H1 (cell line): Measurements from ENCODE around the gene DNAH8. TPM values are rescaled to one million over a fixed set of nuclear protein-coding genes. Genes with fewer than 3 reads are reported as not detected.

ENCODE experiments used
- polyA plus RNA-seq, 7 experiments: library from polyadenylated mRNA; depleted of rRNA in 3 of 7; stranded (reverse) in 5 of 7; unstranded in 2 of 7; fragments of >200 nt in 5 of 7; fragments of 200-250 nt in 2 of 7; gene quantifications; 1 replicate in 5 of 7; 2 replicates in 1 of 7; 4 replicates in 1 of 7; pipeline versions ENCODE4 v1.2.1 to v1.2.3, GENCODE V29; 2011 to 2013; ENCODE audit warnings: missing spikeins in 2 of 7, mixed read lengths in 2 of 7
- total RNA-seq: library from RNA; stranded (reverse); fragmentation: NEBNext Ultra II Directional; extraction: Animal tissue kit (Norgen Biotek cat#: 25700); gene quantifications from 2 replicates; pipeline ENCODE4 v1.2.1, GENCODE V29; 2021
- TF ChIP-seq, protein P1 (sequence below), 3 experiments: IDR thresholded peaks; 1 replicate in 2 of 3; 2 replicates in 1 of 3; pipeline versions ENCODE4 v1.5.1 to v1.6.1; 2011; ENCODE audit warnings: low read length in 3 of 3, mild to moderate bottlenecking in 3 of 3, inconsistent platforms in 2 of 3, low read depth in 1 of 3, moderate library complexity in 1 of 3; ENCODE audit not compliant: insufficient read depth in 1 of 3; ENCODE audit errors: control extremely low read depth in 1 of 3

DNAH8 gene
- total and polyA plus RNA-seq, 2 of the 8 experiments (the other 6 are each of a cell fraction or from before 2014, with no cell fraction given): under 0.01 TPM; not detected in 1

- TF ChIP-seq, protein P1, sequence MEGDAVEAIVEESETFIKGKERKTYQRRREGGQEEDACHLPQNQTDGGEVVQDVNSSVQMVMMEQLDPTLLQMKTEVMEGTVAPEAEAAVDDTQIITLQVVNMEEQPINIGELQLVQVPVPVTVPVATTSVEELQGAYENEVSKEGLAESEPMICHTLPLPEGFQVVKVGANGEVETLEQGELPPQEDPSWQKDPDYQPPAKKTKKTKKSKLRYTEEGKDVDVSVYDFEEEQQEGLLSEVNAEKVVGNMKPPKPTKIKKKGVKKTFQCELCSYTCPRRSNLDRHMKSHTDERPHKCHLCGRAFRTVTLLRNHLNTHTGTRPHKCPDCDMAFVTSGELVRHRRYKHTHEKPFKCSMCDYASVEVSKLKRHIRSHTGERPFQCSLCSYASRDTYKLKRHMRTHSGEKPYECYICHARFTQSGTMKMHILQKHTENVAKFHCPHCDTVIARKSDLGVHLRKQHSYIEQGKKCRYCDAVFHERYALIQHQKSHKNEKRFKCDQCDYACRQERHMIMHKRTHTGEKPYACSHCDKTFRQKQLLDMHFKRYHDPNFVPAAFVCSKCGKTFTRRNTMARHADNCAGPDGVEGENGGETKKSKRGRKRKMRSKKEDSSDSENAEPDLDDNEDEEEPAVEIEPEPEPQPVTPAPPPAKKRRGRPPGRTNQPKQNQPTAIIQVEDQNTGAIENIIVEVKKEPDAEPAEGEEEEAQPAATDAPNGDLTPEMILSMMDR (IDR thresholded peaks at IDR 0.05; ENCODE audit: control extremely low read depth in 1 of 3, insufficient read depth in 1 of 3, low read depth in 1 of 3, low read length in 3 of 3): no peak
- TF ChIP-seq, all 59 proteins: peak for 0
These were observed 270.7 kb downstream of the DNAH8 start (continued) for GRCh38 chr6:38985839-38986238.
